CD8-positive, alpha-beta memory T cell (primary cell): ENCODE measurements around the gene CXorf58. TPM values are rescaled to one million over a fixed set of nuclear protein-coding genes. Genes with fewer than 3 reads are reported as not detected.
"Not testable (repeated sequence)": the region's sequence is repeated elsewhere in the genome, so short reads cannot be mapped to it uniquely, and the experiment has no call there.

Source experiments
- CTCF ChIA-PET: fragments of 350-600 bp; sonication (Branson Sonifier 250); formaldehyde crosslinking; loops from one replicate; lab custom pipeline; 2021; ENCODE audit warnings: antibody characterized with exemption; lab: Charles Lee
- POLR2A ChIA-PET: fragments of 350-600 bp; sonication (Branson Sonifier 250); formaldehyde crosslinking; loops from one replicate; lab custom pipeline; 2021; ENCODE audit warnings: antibody characterized with exemption; lab: Charles Lee
- DNase-seq, 5 donors: peaks; one replicate each; pipeline versions ENCODE4 v3.0.0 to v3.0.0-alpha.2; 2020 to 2022; ENCODE audit warnings: mixed read lengths in 1 of 5
- H3K27ac ChIP-seq: one replicate; pipeline ENCODE4 v1.7.0; 2013; ENCODE audit warnings: low read depth, mild to moderate bottlenecking, low read length, moderate library complexity
- H3K27me3 ChIP-seq: 2 replicates; pipeline ENCODE4 v1.7.0; 2013; ENCODE audit warnings: low read length, mild to moderate bottlenecking; ENCODE audit not compliant: insufficient read depth, poor library complexity, severe bottlenecking
- H3K36me3 ChIP-seq: 2 replicates; pipeline ENCODE4 v1.7.0; 2013; ENCODE audit warnings: mild to moderate bottlenecking, low read length, moderate library complexity; ENCODE audit not compliant: insufficient read depth
- H3K4me1 ChIP-seq: 2 replicates; pipeline ENCODE4 v1.7.0; 2013; ENCODE audit warnings: mild to moderate bottlenecking, low read length, moderate library complexity; ENCODE audit not compliant: insufficient read depth
- H3K4me3 ChIP-seq: 2 replicates; pipeline ENCODE4 v1.7.0; 2013; ENCODE audit warnings: mild to moderate bottlenecking, low read length
- H3K9me3 ChIP-seq: 2 replicates; pipeline ENCODE4 v1.7.0; 2013; ENCODE audit warnings: mild to moderate bottlenecking, low read length
- H3K27ac Mint-ChIP-seq, 8 donors: one replicate each; pipeline ENCODE4 v1.8.0; 2020 to 2021; ENCODE audit warnings: mixed read lengths in 8 of 8, mild to moderate bottlenecking in 6 of 8, inconsistent platforms in 3 of 8, moderate library complexity in 3 of 8
- H3K27me3 Mint-ChIP-seq, 2 donors: one replicate each; pipeline ENCODE4 v1.8.0; 2020 to 2021; ENCODE audit warnings: mixed read lengths in 2 of 2, mild to moderate bottlenecking in 1 of 2, moderate library complexity in 1 of 2
- H3K36me3 Mint-ChIP-seq, 3 donors: one replicate each; pipeline ENCODE4 v1.8.0; 2020 to 2021; ENCODE audit warnings: mixed read lengths in 3 of 3, inconsistent platforms in 1 of 3, mild to moderate bottlenecking in 1 of 3
- H3K4me1 Mint-ChIP-seq, 3 donors: one replicate each; pipeline ENCODE4 v1.8.0; 2020 to 2021; ENCODE audit warnings: mixed read lengths in 3 of 3, inconsistent platforms in 1 of 3, mild to moderate bottlenecking in 1 of 3
- H3K4me3 Mint-ChIP-seq, 7 donors: one replicate each; pipeline ENCODE4 v1.8.0; 2020 to 2021; ENCODE audit warnings: mixed read lengths in 7 of 7, mild to moderate bottlenecking in 6 of 7, moderate library complexity in 4 of 7, inconsistent platforms in 2 of 7
- H3K9me3 Mint-ChIP-seq, 5 donors: one replicate each; pipeline ENCODE4 v1.8.0; 2020 to 2022; ENCODE audit warnings: mixed read lengths in 5 of 5, mild to moderate bottlenecking in 3 of 5, moderate library complexity in 2 of 5, inconsistent platforms in 1 of 5
- polyA plus RNA-seq: library from polyadenylated mRNA; unstranded; fragments of 300-500 nt; fragmentation: Illumina TruSeq; gene quantifications from one replicate; pipeline ENCODE4 v1.2.3, GENCODE V29; 2021
- total RNA-seq, 2 experiments: library from RNA; stranded (reverse); gene quantifications; one replicate each; pipeline ENCODE4 v1.2.3, GENCODE V29; 2021

CXorf58 gene
- total and polyA plus RNA-seq, 3 experiments from 2014 or later, result 0.11 to 0.23 TPM; not detected in 1

GRCh38 chrX:23890933-23891332, 16.9 kb upstream of the CXorf58 start:
- Histone ChIP-seq H3K27me3 (no peaks in the 10 kb centered on the region), H3K27ac (no peak overlapping the region), H3K36me3 (no peaks in the 10 kb centered on the region), H3K4me1 (no peaks in the 10 kb centered on the region), H3K9me3 (no peaks in the 10 kb centered on the region), H3K4me3 (no peak overlapping the region)
- Mint-ChIP-seq H3K9me3 (no peaks in the 10 kb centered on the region), H3K4me3 (no peak overlapping the region), H3K4me1 (no peaks in the 10 kb centered on the region), H3K27me3 (no peaks in the 10 kb centered on the region), H3K36me3 (no peaks in the 10 kb centered on the region), H3K27ac (no peak overlapping the region)
- no peak for DNase-seq
- ChIA-PET CTCF (no interaction called here), POLR2A (interaction anchor here (0.7 kb wide), 1 partner anchor 25 kb away, joined by 3 read pairs; no protein-coding TSS in a partner anchor)

GRCh38 chrX:23894993-23895392, 12.8 kb upstream of the CXorf58 start:
- H3K4me1 Mint-ChIP-seq, H3K9me3 ChIP-seq, H3K27me3 Mint-ChIP-seq, CTCF ChIA-PET, H3K36me3 Mint-ChIP-seq, H3K4me3 ChIP-seq, H3K27ac ChIP-seq, H3K27me3 ChIP-seq, H3K9me3 Mint-ChIP-seq, DNase-seq, POLR2A ChIA-PET, H3K4me1 ChIP-seq, H3K4me3 Mint-ChIP-seq, H3K36me3 ChIP-seq: not testable (repeated sequence)
- H3K27ac Mint-ChIP-seq, result peak overlapping the region in 1 of 8 donors; percentile 38

- H3K4me3 ChIP-seq, H3K27ac ChIP-seq, H3K27me3 ChIP-seq, H3K27me3 Mint-ChIP-seq, DNase-seq, H3K9me3 ChIP-seq, H3K4me1 ChIP-seq, H3K9me3 Mint-ChIP-seq, H3K27ac Mint-ChIP-seq, H3K4me1 Mint-ChIP-seq, H3K36me3 ChIP-seq, H3K4me3 Mint-ChIP-seq, H3K36me3 Mint-ChIP-seq: not testable (repeated sequence)
- ChIA-PET POLR2A (interaction anchor here (0.7 kb wide), 1 partner anchor 199 kb away, joined by 3 read pairs; no protein-coding TSS in a partner anchor), CTCF (interaction anchor here (1.3 kb wide), 1 partner anchor 10 kb away, joined by 3 read pairs; no protein-coding TSS in a partner anchor)
Measured at GRCh38 chrX:23896539-23896938, 11.3 kb upstream of the CXorf58 start.

- DNase-seq, result no peak
- no peaks in the 10 kb centered on the region for H3K9me3 ChIP-seq
- H3K4me1 ChIP-seq, result no peaks in the 10 kb centered on the region
- no peak overlapping the region for H3K27ac ChIP-seq
- H3K27me3 ChIP-seq, result no peaks in the 10 kb centered on the region
- Mint-ChIP-seq H3K4me1 (no peaks in the 10 kb centered on the region), H3K4me3 (no peak overlapping the region), H3K27me3 (no peaks in the 10 kb centered on the region), H3K27ac (no peak overlapping the region), H3K9me3 (no peaks in the 10 kb centered on the region), H3K36me3 (no peaks in the 10 kb centered on the region)
- ChIA-PET POLR2A (no interaction called here), CTCF (interaction anchor here (1.3 kb wide), 1 partner anchor 10 kb away, joined by 3 read pairs; no protein-coding TSS in a partner anchor)
- no peaks in the 10 kb centered on the region for H3K36me3 ChIP-seq
- H3K4me3 ChIP-seq, result no peak overlapping the region
Measured at GRCh38 chrX:23896981-23897380, 10.8 kb upstream of the CXorf58 start.

GRCh38 chrX:23898412-23898959, 9.3 kb upstream of the CXorf58 start:
- H3K27ac ChIP-seq, result no peak overlapping the region
- DNase-seq, result no peak
- CTCF ChIA-PET, result no interaction called here
- H3K27me3 ChIP-seq, result no peaks in the 10 kb centered on the region
- H3K4me1 Mint-ChIP-seq, result no peaks in the 10 kb centered on the region
- no peaks in the 10 kb centered on the region for H3K36me3 ChIP-seq
- no peak overlapping the region for H3K4me3 Mint-ChIP-seq
- H3K27ac Mint-ChIP-seq, result peak overlapping the region in 1 of 8 donors; percentile 37
- H3K4me1 ChIP-seq, result no peaks in the 10 kb centered on the region
- no peaks in the 10 kb centered on the region for H3K9me3 Mint-ChIP-seq
- H3K4me3 ChIP-seq, result no peak overlapping the region
- H3K27me3 Mint-ChIP-seq, result no peaks in the 10 kb centered on the region
- POLR2A ChIA-PET, result no interaction called here
- H3K36me3 Mint-ChIP-seq, result no peaks in the 10 kb centered on the region
- no peaks in the 10 kb centered on the region for H3K9me3 ChIP-seq

- H3K4me1 ChIP-seq, result no peaks in the 10 kb centered on the region
- H3K27me3 ChIP-seq, result no peaks in the 10 kb centered on the region
- Mint-ChIP-seq H3K4me1 (no peaks in the 10 kb centered on the region), H3K36me3 (no peaks in the 10 kb centered on the region), H3K27ac (no peak overlapping the region), H3K4me3 (no peak overlapping the region), H3K9me3 (no peaks in the 10 kb centered on the region), H3K27me3 (peaks cover 0 to 3% of the 10 kb centered on the region in 2 donors)
- no peak overlapping the region for H3K27ac ChIP-seq
- H3K36me3 ChIP-seq, result no peaks in the 10 kb centered on the region
- DNase-seq, result no peak
- CTCF ChIA-PET, result interaction anchor here (1.1 to 1.8 kb wide), 3 partner anchors 124 to 206 kb away, joined by 3 to 5 read pairs (median 3); partner anchors contain the start of gene ACOT9
- no peaks in the 10 kb centered on the region for H3K9me3 ChIP-seq
- POLR2A ChIA-PET, result no interaction called here
- H3K4me3 ChIP-seq, result no peak overlapping the region
Measured at GRCh38 chrX:23900220-23900797, 7.5 kb upstream of the CXorf58 start.

- ChIA-PET CTCF (interaction anchor here (0.7 to 3.3 kb wide), 18 partner anchors 14 to 1916 kb away, joined by 3 to 41 read pairs (median 5); partner anchors contain the start of genes ACOT9, EIF2S3 and SAT1), POLR2A (interaction anchor here (1.1 to 1.5 kb wide), 2 partner anchors 118 to 153 kb away, joined by 3 to 6 read pairs; partner anchors contain the start of genes EIF2S3 and SAT1)
- no peak for DNase-seq
- H3K27ac ChIP-seq, result no peak overlapping the region
- Mint-ChIP-seq H3K27me3 (peaks cover 0 to 3% of the 10 kb centered on the region in 2 donors), H3K27ac (no peak overlapping the region), H3K36me3 (no peaks in the 10 kb centered on the region), H3K4me1 (no peaks in the 10 kb centered on the region), H3K4me3 (no peak overlapping the region), H3K9me3 (no peaks in the 10 kb centered on the region)
- H3K27me3 ChIP-seq, result no peaks in the 10 kb centered on the region
- no peaks in the 10 kb centered on the region for H3K36me3 ChIP-seq
- H3K4me1 ChIP-seq, result no peaks in the 10 kb centered on the region
- no peaks in the 10 kb centered on the region for H3K9me3 ChIP-seq
- H3K4me3 ChIP-seq, result no peak overlapping the region
Measured at GRCh38 chrX:23901060-23901459, 6.7 kb upstream of the CXorf58 start.

GRCh38 chrX:23901805-23902204, 6.0 kb upstream of the CXorf58 start:
- Histone ChIP-seq H3K9me3 (no peaks in the 10 kb centered on the region), H3K27ac (no peak overlapping the region), H3K27me3 (no peaks in the 10 kb centered on the region), H3K4me3 (no peak overlapping the region), H3K36me3 (no peaks in the 10 kb centered on the region), H3K4me1 (no peaks in the 10 kb centered on the region)
- peak in 4 of 5 donors; percentile 1 to 54 (median 29) for DNase-seq
- no peaks in the 10 kb centered on the region for H3K9me3 Mint-ChIP-seq
- no peak overlapping the region for H3K4me3 Mint-ChIP-seq
- H3K36me3 Mint-ChIP-seq, result no peaks in the 10 kb centered on the region
- POLR2A ChIA-PET, result interaction anchor here (1.1 to 1.5 kb wide), 2 partner anchors 119 to 153 kb away, joined by 3 to 6 read pairs; partner anchors contain the start of genes EIF2S3 and SAT1
- CTCF ChIA-PET, result interaction anchor here (0.5 to 3.3 kb wide), 31 partner anchors 10 to 1916 kb away, joined by 3 to 41 read pairs (median 4); partner anchors contain the start of genes ACOT9, EIF2S3 and SAT1
- peaks cover 0 to 3% of the 10 kb centered on the region in 2 donors for H3K27me3 Mint-ChIP-seq
- no peak overlapping the region for H3K27ac Mint-ChIP-seq
- H3K4me1 Mint-ChIP-seq, result peaks cover 0 to 4% (median 0%) of the 10 kb centered on the region in 3 donors
